CD4-positive, alpha-beta T cell treated with Interferon alpha-2 for 1 hour (primary cell): ENCODE measurements around the gene KRT5.

Experiments used
- DNase-seq, 2 donors: peaks; one replicate each; pipeline ENCODE4 v3.0.0-alpha.2; 2020 to 2022

Gene KRT5

GRCh38 chr12:52519826-52520662 is at the start of gene KRT5:
Gene KRT5, minus strand, starts transcription at chr12:52520394. Its CDS starts 98 bp downstream, at chr12:52520296.
- no peak for DNase-seq

DNA sequence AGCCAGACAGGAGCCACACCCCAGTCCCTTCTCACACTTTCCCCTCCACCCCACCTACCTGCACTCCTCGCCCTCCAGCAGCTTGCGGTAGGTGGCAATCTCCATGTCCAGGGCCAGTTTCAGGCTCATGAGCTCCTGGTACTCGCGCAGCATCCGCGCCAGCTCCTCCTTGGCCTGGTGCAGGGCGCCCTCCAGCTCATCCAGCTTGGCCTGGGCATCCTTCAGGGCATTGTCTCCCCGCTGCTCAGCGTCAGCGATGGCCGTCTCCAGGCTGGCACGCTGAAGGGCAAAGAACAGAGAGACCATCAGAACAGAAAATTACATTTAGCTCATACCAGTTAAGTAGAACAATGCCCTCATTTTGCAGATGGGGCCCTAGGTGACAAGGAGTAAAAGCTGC is 47.9 kb upstream of the KRT5 start:
- DNase-seq, result no peak

- DNase-seq, result peak; percentile 73 to 77
These were observed 46.7 kb upstream of the KRT5 start for GRCh38 chr12:52566847-52567291.

- DNase-seq, result no peak
These were observed 44.4 kb upstream of the KRT5 start for GRCh38 chr12:52564582-52564981.

DNA sequence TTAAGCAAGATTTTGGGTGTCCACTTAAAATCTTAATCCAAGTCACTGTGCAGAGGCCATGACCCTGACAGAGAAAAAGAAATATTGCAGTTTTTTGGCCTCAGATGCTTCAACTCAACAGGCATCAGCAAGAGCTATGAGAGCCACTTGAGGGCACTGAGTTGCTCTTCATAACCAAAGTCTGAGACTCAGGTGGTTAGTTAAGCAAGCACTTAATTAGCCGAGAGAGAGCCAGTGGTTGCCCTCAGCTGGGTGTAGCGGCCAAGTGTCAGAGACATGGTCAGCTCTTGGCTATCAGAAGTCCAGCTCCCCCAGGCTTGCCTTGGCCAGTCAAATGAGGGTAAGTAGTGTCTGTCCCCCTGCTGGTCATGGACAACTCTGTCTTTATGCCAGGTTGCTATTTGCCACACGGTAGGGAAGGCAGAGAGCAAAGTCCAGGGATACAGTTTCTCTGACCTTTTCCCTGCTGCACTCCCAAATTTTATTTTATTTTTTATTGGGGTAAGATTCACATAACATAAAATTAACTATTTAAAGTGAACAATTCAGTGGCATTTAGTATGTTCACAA is 41.8 kb upstream of the KRT5 start:
- no peak for DNase-seq

GRCh38 chr12:52559979-52560378 is 39.8 kb upstream of the KRT5 start:
- no peak for DNase-seq

GRCh38 chr12:52558781-52559445 is 38.7 kb upstream of the KRT5 start:
- DNase-seq, result no peak

GRCh38 chr12:52557476-52557875 is 37.3 kb upstream of the KRT5 start:
- peak in 1 of 2 donors; percentile 9 for DNase-seq

- peak in 1 of 2 donors; percentile 38 for DNase-seq
These were observed 35.4 kb upstream of the KRT5 start for GRCh38 chr12:52555577-52555976.

DNA sequence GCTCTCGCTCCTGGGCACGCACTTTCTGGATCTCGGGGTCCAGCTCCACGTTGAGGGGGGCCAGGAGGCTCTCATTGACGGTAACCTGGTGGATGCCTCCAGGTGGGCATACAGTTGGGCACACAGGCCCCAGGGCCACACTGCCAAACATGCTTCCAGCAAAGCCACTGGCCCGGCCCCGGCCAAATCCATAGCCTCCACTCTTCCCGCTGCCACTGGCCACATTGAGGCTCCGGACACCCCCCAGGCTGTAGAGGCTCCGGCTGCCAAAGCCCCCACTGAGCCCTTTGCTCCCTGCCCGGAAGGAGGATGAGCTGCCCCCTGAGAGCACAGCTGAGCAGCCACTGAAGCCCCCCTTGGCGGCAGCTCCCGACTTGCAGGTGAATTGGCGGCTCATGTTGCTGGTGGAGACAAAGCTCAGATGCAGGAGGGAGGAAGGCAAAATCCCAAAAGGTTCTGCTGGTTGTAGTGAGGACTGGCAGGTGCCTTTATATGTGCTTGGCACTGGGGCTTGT is 32.5 kb upstream of the KRT5 start, which contains the start of gene KRT71:
Gene KRT71 (minus strand): TSS at position 465 of the 515 bp plus-strand sequence. CDS start 68 bp downstream, at position 397.
- no peak for DNase-seq

DNA sequence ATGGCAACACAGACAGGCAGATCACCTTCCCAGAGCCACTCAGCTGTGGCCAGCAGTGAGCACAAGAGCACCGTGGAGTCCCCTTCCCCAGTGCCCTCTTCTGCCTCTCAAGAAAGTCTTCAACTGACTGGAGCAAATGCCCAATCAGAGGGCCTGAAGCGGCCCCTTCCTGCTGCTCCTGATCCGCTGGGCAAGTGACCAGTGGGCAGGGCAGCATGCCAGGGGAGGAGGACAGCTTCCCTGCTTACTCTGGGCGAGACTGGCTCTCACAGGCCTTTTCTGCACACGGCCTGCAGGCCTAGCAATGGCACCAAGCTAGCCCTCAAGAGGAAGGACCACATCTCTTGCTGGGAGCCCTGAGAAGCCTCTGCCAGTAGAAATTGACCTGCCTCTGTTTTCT is 31.9 kb upstream of the KRT5 start:
- no peak for DNase-seq

DNA sequence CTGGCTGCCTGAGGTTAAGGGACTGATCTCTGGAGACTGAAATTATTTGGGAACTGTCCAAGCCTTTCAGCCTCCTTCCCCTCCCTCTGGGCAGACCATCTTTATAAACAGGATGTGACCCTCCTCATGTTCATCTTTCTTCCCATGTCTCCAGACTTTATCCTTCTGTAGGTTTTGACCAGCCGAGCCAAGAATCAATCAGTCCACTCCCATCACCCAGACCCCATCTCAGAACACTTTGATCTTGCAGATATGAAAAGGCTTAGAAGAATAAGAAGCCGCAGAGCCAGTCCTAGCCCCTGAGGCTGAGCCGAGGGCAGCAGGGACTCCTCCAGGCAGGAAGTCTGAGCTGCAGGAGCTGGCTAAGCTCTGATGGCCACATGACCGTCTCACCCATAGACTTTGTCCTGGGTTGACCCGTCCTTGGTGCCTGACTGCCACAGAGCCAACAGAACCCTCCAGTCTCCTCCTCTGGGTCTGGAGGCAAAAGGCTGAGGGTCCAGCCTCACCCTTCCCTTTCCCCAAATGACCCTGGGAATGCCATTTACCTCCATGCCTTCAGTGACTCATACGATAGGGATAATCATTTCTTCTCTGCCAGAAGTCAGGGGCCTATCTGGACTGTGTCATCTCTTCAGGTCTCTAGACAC is 31.1 kb upstream of the KRT5 start:
- DNase-seq, result no peak

DNA sequence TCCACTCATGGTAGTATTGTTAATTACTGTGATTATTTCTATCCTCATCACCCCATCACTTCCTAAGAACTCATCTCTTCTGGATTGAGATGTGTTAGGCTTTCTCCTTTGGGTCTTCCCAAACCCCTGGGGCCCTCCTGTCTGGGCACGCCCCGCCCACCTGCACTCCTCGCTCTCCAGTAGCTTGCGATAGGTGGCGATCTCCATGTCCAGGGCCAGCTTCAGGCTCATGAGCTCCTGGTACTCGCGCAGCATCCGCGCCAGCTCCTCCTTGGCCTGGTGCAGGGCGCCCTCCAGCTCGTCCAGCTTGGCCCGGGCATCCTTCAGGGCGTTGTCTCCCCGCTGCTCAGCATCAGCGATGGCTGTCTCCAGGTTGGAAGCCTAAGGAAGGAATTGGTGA is 25.9 kb upstream of the KRT5 start:
- no peak for DNase-seq

GRCh38 chr12:52543985-52544883 is 24.0 kb upstream of the KRT5 start:
- DNase-seq, result no peak

DNA sequence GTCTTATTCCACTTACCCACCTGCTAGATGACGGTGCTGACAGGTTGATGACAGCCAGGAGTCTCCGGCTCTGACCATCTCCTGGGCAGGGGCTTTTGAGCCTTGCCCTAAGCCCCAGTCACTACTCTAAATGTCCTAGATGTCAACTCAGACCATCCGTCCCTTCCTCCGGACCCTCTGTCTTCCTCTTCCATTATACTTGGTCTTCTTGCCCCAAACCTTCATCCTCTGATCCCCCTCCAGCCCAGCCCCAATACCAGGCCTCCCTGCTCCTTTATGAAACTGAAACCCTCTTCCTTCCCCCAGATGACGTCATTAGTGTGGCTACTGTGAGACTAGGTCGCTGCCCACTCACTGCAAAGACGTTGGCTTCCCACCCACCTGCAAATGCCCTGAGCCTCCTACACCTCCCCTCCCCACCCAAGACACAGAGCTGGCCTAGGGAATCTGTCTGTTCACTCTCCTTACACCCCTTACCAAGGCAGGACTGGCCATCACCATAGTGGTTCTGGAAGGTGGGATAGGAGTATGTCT is 22.7 kb upstream of the KRT5 start:
- no peak for DNase-seq

- no peak for DNase-seq
These were observed 22.0 kb upstream of the KRT5 start for GRCh38 chr12:52542157-52542556.

- no peak for DNase-seq
These were observed 21.5 kb upstream of the KRT5 start for GRCh38 chr12:52541709-52542108.

GRCh38 chr12:52540531-52540930 is 20.3 kb upstream of the KRT5 start:
- no peak for DNase-seq

DNA sequence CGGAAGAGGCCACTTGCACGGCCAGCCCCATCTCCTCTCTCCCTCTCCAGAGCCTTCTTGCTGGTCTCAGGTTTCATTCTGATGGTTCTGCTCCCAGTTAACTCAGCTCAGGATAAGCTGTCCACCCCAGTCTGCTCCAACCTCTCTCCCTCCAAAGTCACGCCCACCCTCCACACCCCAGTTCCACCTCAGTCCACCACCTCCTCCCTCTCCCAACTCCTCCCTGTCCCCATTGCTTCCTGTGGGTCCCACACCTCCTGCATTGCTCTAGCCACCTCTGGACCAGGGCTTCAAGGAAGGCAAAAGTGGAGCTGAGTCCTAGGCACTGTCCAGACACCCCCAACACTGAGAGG is 19.6 kb upstream of the KRT5 start:
- DNase-seq, result no peak

DNA sequence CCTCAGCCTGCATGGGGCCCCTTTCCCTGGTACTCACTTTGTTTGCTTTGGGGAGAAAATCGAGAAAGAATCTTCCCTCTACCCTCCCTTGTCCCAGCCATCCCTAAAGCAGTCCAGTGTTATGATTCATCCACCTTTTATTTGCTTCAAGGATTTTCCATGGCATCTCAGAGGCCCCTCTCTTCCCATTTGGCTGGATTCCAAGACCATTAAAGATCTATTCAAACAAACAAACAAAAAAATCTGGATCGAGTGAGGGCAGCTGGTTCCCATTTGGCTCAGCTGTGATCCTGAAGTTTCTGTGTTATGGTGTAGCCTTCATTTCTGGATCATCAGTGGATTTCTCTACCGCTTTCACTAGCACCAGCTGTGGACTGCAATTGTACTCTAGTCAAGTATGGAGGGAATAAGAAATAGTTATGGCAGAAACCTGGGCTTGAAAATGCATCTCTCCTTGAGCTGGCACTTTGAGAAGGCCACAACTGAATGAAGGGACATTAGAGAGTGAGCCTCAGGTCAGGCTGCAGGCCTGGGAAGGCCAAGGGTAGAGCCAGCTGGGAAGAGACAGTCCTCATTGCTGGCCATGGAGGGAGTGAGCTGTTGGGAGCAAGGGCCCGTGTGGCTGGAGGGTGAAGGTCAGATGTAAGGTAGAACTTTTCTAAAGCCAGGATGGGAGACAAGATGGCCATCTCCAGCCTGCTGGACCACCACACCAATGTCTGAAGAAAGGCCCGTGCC is 19.1 kb upstream of the KRT5 start:
- no peak for DNase-seq

DNA sequence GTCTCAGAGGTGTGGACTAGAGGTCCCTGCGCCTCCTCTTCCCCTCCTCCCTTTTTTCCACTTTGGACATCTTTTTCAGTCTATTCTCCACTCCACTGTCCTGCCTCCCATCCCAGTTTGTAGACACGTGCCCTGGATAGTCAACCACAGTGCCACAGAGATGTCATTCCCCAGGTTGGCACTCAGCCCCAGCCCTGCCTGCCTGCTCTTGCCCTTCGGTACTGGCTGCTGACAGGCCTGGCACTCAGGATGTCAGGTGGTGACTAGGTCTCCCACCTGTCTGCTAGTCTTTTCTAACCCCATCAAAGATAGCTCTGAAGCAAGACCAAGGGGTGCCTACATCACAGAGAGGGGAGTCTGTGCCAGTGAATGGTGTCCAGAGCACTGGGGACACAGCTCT is 16.9 kb upstream of the KRT5 start:
- DNase-seq, result no peak
